ENCODE data around the gene TTC9.

The TTC9 gene

GRCh38 chr14:70718383-70719118 is 76.8 kb downstream of the TTC9 start:
- DNase-seq, result no peak

- DNase-seq, result no peak
Observed at GRCh38 chr14:70721542-70721941, 79.8 kb downstream of the TTC9 start.

GRCh38 chr14:70722418-70722817 is 80.7 kb downstream of the TTC9 start:
- no peak for DNase-seq

- DNase-seq, result no peak
Observed at GRCh38 chr14:70723276-70723675, 81.6 kb downstream of the TTC9 start.

- no peak for DNase-seq
Observed at GRCh38 chr14:70724110-70724509, 82.4 kb downstream of the TTC9 start.

- no peak for DNase-seq
Observed at GRCh38 chr14:70724944-70725343, 83.2 kb downstream of the TTC9 start.

Measured in NCI-H69 (cell line).